SK-MEL-5 (cell line): Measurements from ENCODE around the gene FCMR. TPM values are rescaled to one million over a fixed set of nuclear protein-coding genes. Genes with fewer than 3 reads are reported as not detected.

Experiments used
- DNase-seq: peaks from one replicate; pipeline ENCODE4 v3.0.0-alpha.2; 2016; ENCODE audit warnings: low read depth, low spot score
- in situ Hi-C: cut with HindIII; loops from 2 replicates; pipeline ENCODE4 v1.10.0; 2016; ENCODE audit warnings: low sequenced_read_pairs, high pct_unique_total_duplicates, low pct_unique_long_range_greater_than_20kb
- total RNA-seq: library from RNA; depleted of rRNA; stranded (reverse); fragments of >200 nt; shearing (Covaris generic); gene quantifications from 2 replicates; pipeline ENCODE4 v1.2.3, GENCODE V29; 2014

FCMR gene
- total RNA-seq, 1 experiment from 2014 or later, result 1.7 TPM

- in situ Hi-C loops, result no loop called here
- DNase-seq, result no peak
Observed at GRCh38 chr1:206953126-206953525, 31.4 kb upstream of the FCMR start.

- in situ Hi-C loops, result no loop called here
- no peak for DNase-seq
Observed at GRCh38 chr1:206952171-206952570, 30.4 kb upstream of the FCMR start.

GRCh38 chr1:206951318-206952100 is 29.8 kb upstream of the FCMR start:
- in situ Hi-C loops, result no loop called here

GRCh38 chr1:206949641-206950040 is 27.9 kb upstream of the FCMR start:
- in situ Hi-C loops, result no loop called here

More at GRCh38 chr1:206951318-206952100, 29.8 kb upstream of the FCMR start:
- DNase-seq, result no peak

DNA sequence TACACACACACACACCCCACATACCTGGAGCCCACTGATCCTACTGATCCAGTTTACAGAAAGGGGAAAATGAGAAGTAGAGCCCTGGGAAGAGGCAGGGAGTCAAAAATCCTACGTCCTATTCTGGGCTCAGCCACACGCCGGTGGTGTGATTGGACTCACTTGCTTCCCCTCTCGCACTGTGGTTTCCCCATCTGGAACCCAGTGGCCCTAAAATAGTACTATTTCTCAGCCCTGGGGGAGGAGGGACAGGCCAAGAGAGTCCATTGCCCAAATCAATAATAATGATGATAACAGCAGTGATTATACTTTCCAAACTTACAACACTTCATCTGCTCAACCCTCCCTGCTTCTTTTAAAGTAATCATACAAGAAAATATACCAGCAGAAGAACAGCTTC is 27.5 kb upstream of the FCMR start:
- in situ Hi-C loops, result no loop called here
- no peak for DNase-seq

More at GRCh38 chr1:206949641-206950040, 27.9 kb upstream of the FCMR start:
- DNase-seq, result no peak

GRCh38 chr1:206947255-206947654 is 25.5 kb upstream of the FCMR start:
- in situ Hi-C loops, result no loop called here
- no peak for DNase-seq

GRCh38 chr1:206946261-206946660 is 24.5 kb upstream of the FCMR start, which contains the start of gene PIGR:
Gene PIGR, minus strand, starts transcription at chr1:206946466. Its CDS starts 5,935 bp downstream, at chr1:206940531.
- in situ Hi-C loops, result no loop called here
- DNase-seq, result no peak

DNA sequence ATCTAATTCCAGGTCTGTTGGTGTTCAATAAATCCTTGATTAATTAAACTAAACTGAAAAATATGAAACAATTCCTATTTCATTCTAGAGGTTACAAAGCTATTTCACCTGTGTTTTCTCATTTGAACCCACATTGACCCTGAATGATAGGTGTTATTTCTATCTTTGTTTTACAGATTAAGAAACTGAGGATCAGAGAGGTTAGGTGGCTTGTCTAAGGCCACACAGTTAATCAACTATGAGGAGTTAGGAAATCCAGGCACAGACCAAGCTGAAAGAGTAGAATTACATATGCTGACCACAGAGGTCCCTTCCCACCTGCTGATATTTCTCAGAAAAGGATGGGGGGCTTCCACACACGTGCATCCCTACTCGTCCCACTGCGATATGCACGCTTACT is 24.0 kb upstream of the FCMR start:
- in situ Hi-C loops, result no loop called here
- no peak for DNase-seq

GRCh38 chr1:206944703-206945102 is 23.0 kb upstream of the FCMR start:
- in situ Hi-C loops, result no loop called here

GRCh38 chr1:206941766-206942418 is 20.2 kb upstream of the FCMR start:
- no peak for DNase-seq
- in situ Hi-C loops, result no loop called here

More at GRCh38 chr1:206944703-206945102, 23.0 kb upstream of the FCMR start:
- no peak for DNase-seq

GRCh38 chr1:206940588-206940936 is 18.8 kb upstream of the FCMR start:
- no peak for DNase-seq
- in situ Hi-C loops, result no loop called here

GRCh38 chr1:206939841-206940587 is 18.3 kb upstream of the FCMR start:
- no peak for DNase-seq
- in situ Hi-C loops, result no loop called here

DNA sequence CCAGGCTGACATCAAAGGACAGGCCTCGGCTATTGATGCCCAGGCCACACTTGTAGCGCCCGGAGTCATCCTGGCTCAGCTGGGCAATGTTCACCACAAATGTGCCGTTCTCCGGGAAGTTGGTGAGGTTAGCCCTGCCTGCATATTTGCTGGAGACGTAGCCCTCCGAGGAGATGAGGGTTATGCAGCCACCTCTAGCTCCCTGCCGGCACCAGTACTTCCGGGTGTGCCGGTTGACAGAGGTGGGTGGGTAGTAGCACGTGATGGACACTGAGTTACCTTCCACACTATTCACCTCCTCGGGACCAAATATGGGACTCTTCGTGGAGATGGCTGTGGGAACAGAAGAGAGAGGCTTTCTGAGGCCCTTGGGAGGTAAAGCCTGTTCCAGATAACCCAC is 17.4 kb upstream of the FCMR start:
- DNase-seq, result no peak
- in situ Hi-C loops, result no loop called here

DNA sequence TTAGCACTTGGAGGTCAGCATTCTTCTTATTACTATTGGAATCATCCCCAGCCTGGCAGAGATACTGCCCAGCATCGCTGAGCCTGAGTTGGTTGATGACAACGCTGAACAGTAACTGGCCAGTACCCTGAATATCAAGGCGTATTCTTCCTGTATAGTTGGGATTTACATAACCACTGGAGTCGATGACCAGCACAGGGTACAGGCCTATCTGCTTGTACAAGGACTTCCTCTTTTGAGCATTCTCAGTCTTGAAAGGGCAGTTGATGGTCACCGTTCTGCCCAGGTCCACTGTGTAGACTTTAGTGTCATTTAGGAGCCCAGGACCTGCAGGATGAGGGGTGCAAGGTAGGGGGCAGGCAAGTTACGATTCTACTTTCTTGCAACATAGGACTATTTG is 15.7 kb upstream of the FCMR start:
- in situ Hi-C loops, result no loop called here
- no peak for DNase-seq

DNA sequence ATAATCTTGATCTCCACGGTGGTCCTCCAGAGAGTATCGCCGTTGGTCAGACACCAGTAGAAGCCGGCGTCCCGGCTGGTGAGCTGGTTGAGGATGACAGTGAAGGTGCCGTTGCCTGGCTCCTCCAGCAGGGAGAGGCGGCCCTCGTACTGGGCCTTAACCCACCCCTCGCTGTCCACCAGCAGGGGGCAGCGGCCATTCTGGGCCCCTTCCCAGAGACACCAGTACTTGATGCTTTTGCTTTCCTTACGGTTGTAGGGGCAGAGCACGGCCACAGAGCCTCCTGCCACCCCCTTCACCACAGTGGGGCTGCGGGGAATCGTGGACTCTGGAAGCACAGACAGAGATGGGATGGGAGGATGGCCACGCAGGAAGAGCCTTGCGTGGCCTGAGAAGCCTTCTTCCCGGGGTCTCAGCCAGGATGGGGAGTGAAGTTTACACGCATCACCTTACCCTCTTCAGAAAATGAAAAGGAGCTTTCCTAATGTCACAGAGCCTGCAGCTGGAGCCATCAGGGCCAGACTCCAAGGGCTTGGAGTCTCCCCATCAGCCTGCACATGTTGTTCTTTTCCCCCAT is 13.8 kb upstream of the FCMR start:
- in situ Hi-C loops, result no loop called here
- peak; percentile 80 for DNase-seq

- in situ Hi-C loops, result no loop called here
- DNase-seq, result peak; percentile 63
Observed at GRCh38 chr1:206933333-206933945, 11.7 kb upstream of the FCMR start.

DNA sequence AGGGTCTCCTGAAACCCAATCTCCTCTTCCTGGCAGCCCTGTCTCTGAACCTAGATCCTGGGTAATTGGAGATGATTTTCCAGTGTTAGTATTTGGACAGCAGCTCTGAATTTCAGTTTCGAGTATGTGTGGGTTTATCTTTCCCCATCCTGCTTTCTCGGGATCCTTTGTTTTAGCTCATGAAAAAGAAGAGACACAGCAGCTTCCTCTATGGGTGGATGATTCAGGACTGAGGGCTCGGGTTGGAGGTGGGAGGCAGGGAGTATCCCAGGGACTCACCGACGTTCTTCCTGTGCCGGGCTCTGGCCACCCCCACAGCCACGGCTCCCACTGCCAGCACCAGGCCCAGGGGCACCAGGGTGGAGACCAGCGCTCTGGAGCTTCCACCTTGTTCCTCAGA is 10.4 kb upstream of the FCMR start:
- in situ Hi-C loops, result no loop called here
- no peak for DNase-seq

DNA sequence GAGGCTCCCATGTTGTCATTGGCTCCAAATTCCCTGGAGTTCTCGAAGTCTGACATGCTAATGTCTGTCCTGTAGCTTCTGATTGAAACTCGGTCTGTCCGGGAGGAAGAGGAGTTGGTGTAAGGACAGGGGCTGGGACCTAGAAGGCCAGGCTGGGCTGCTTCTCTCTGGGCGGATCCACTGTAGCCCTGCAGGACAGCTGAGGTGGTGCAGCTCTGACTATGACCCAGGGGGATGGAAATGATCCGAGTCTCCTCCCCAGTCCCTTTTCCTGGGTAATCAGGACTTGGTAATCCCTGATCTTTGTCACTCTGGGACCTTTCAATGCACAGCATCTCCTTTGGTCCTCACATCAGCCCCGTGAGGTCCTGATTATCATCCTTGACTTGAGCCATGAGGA is 10.0 kb upstream of the FCMR start:
- DNase-seq, result no peak
- in situ Hi-C loops, result no loop called here
